Activated naive CD8-positive, alpha-beta T cell treated with anti-CD3 and anti-CD28 coated beads, Interleukin-2, amount 50 U/mL, for 24 hours (primary cell): ENCODE data around the gene CCDC54.

ENCODE experiments used
- ATAC-seq: fragments of 150-1000 bp; cut with Tn5 transposase; one replicate; pipeline ENCODE4 v1.10.0; 2021
- DNase-seq: peaks from one replicate; pipeline ENCODE4 v3.0.0; 2021
- H3K27ac Mint-ChIP-seq: one replicate; pipeline ENCODE4 v1.8.0; 2021; ENCODE audit warnings: mild to moderate bottlenecking, mixed read lengths
- H3K27me3 Mint-ChIP-seq: one replicate; pipeline ENCODE4 v1.8.0; 2021; ENCODE audit warnings: mixed read lengths
- H3K36me3 Mint-ChIP-seq: one replicate; pipeline ENCODE4 v1.8.0; 2021; ENCODE audit warnings: low read depth, mixed read lengths
- H3K4me1 Mint-ChIP-seq: one replicate; pipeline ENCODE4 v1.8.0; 2021; ENCODE audit warnings: mixed read lengths
- H3K4me3 Mint-ChIP-seq: one replicate; pipeline ENCODE4 v1.8.0; 2021; ENCODE audit warnings: mild to moderate bottlenecking, moderate library complexity, mixed read lengths
- H3K9me3 Mint-ChIP-seq: one replicate; pipeline ENCODE4 v1.8.0; 2021; ENCODE audit warnings: mixed read lengths

CCDC54 gene

GRCh38 chr3:107409365-107409764 lies 32.1 kb downstream of the CCDC54 start:
- Mint-ChIP-seq H3K4me3 (no peak overlapping the region), H3K4me1 (peaks cover 5% of the 10 kb centered on the region), H3K27me3 (peaks cover 2% of the 10 kb centered on the region), H3K27ac (no peak overlapping the region), H3K9me3 (peaks cover 8% of the 10 kb centered on the region), H3K36me3 (peaks cover 3% of the 10 kb centered on the region)
- ATAC-seq (no peak), DNase-seq (no peak)

GRCh38 chr3:107410606-107411005 lies 33.4 kb downstream of the CCDC54 start:
- Mint-ChIP-seq H3K27ac (no peak overlapping the region), H3K27me3 (no peaks in the 10 kb centered on the region), H3K9me3 (peaks cover 8% of the 10 kb centered on the region), H3K4me1 (peaks cover 8% of the 10 kb centered on the region), H3K36me3 (peaks cover 3% of the 10 kb centered on the region), H3K4me3 (no peak overlapping the region)
- DNase-seq: no peak
- no peak for ATAC-seq

- no peak overlapping the region for H3K4me3 Mint-ChIP-seq
- ATAC-seq: no peak
- H3K4me1 Mint-ChIP-seq: peaks cover 8% of the 10 kb centered on the region
- H3K9me3 Mint-ChIP-seq: peaks cover 8% of the 10 kb centered on the region
- H3K36me3 Mint-ChIP-seq: peaks cover 3% of the 10 kb centered on the region
- no peak overlapping the region for H3K27ac Mint-ChIP-seq
- H3K27me3 Mint-ChIP-seq: no peaks in the 10 kb centered on the region
- no peak for DNase-seq
These were observed 33.8 kb downstream of the CCDC54 start for GRCh38 chr3:107411056-107411455.

GRCh38 chr3:107411779-107412178 lies 34.5 kb downstream of the CCDC54 start:
- Mint-ChIP-seq H3K36me3 (peaks cover 3% of the 10 kb centered on the region), H3K9me3 (peaks cover 8% of the 10 kb centered on the region), H3K4me3 (no peak overlapping the region), H3K27me3 (no peaks in the 10 kb centered on the region), H3K4me1 (peaks cover 8% of the 10 kb centered on the region), H3K27ac (no peak overlapping the region)
- DNase-seq: no peak
- ATAC-seq: no peak

- Mint-ChIP-seq H3K9me3 (peaks cover 8% of the 10 kb centered on the region), H3K27me3 (no peaks in the 10 kb centered on the region), H3K27ac (no peak overlapping the region), H3K4me3 (no peak overlapping the region), H3K36me3 (peaks cover 3% of the 10 kb centered on the region), H3K4me1 (peaks cover 8% of the 10 kb centered on the region)
- DNase-seq: no peak
- ATAC-seq: no peak
These were observed 35.1 kb downstream of the CCDC54 start for GRCh38 chr3:107412376-107412775.

GRCh38 chr3:107413264-107413663 lies 36.0 kb downstream of the CCDC54 start:
- peaks cover 8% of the 10 kb centered on the region for H3K4me1 Mint-ChIP-seq
- no peak overlapping the region for H3K4me3 Mint-ChIP-seq
- no peaks in the 10 kb centered on the region for H3K27me3 Mint-ChIP-seq
- DNase-seq (no peak), ATAC-seq (no peak)
- no peak overlapping the region for H3K27ac Mint-ChIP-seq
- H3K36me3 Mint-ChIP-seq: peaks cover 3% of the 10 kb centered on the region
- H3K9me3 Mint-ChIP-seq: peaks cover 8% of the 10 kb centered on the region

- peaks cover 3% of the 10 kb centered on the region for H3K9me3 Mint-ChIP-seq
- no peaks in the 10 kb centered on the region for H3K27me3 Mint-ChIP-seq
- no peak overlapping the region for H3K4me3 Mint-ChIP-seq
- H3K27ac Mint-ChIP-seq: peak overlapping the region; percentile 44
- peaks cover 8% of the 10 kb centered on the region for H3K4me1 Mint-ChIP-seq
- ATAC-seq: peak; percentile 81
- no peak for DNase-seq
- H3K36me3 Mint-ChIP-seq: peaks cover 2% of the 10 kb centered on the region
These were observed 37.2 kb downstream of the CCDC54 start for GRCh38 chr3:107414325-107414964.

GRCh38 chr3:107416138-107416537 lies 38.9 kb downstream of the CCDC54 start:
- H3K27ac Mint-ChIP-seq: no peak overlapping the region
- H3K27me3 Mint-ChIP-seq: no peaks in the 10 kb centered on the region
- no peak for ATAC-seq

GRCh38 chr3:107416886-107417285 lies 39.6 kb downstream of the CCDC54 start:
- Mint-ChIP-seq H3K4me1 (peaks cover 10% of the 10 kb centered on the region), H3K36me3 (no peaks in the 10 kb centered on the region), H3K27ac (no peak overlapping the region), H3K4me3 (no peak overlapping the region), H3K27me3 (peaks cover 2% of the 10 kb centered on the region), H3K9me3 (no peaks in the 10 kb centered on the region)
- DNase-seq (no peak), ATAC-seq (no peak)

More at GRCh38 chr3:107416138-107416537, 38.9 kb downstream of the CCDC54 start:
- Mint-ChIP-seq H3K9me3 (no peaks in the 10 kb centered on the region), H3K36me3 (no peaks in the 10 kb centered on the region), H3K4me1 (peaks cover 10% of the 10 kb centered on the region), H3K4me3 (no peak overlapping the region)
- no peak for DNase-seq

- Mint-ChIP-seq H3K4me1 (peaks cover 2% of the 10 kb centered on the region), H3K36me3 (no peaks in the 10 kb centered on the region), H3K4me3 (peak overlapping the region; percentile 48), H3K9me3 (no peaks in the 10 kb centered on the region), H3K27ac (no peak overlapping the region), H3K27me3 (peaks cover 3% of the 10 kb centered on the region)
- DNase-seq: no peak
- peak; percentile 68 for ATAC-seq
These were observed 44.0 kb downstream of the CCDC54 start for GRCh38 chr3:107421170-107421792.

GRCh38 chr3:107421881-107422280 lies 44.6 kb downstream of the CCDC54 start:
- Mint-ChIP-seq H3K4me3 (no peak overlapping the region), H3K36me3 (no peaks in the 10 kb centered on the region), H3K27ac (no peak overlapping the region), H3K27me3 (peaks cover 3% of the 10 kb centered on the region), H3K4me1 (peaks cover 2% of the 10 kb centered on the region), H3K9me3 (no peaks in the 10 kb centered on the region)
- no peak for DNase-seq
- ATAC-seq: no peak

GRCh38 chr3:107425033-107425432 lies 47.8 kb downstream of the CCDC54 start:
- Mint-ChIP-seq H3K4me3 (no peak overlapping the region), H3K27me3 (peaks cover 3% of the 10 kb centered on the region), H3K27ac (no peak overlapping the region), H3K9me3 (no peaks in the 10 kb centered on the region), H3K4me1 (peaks cover 6% of the 10 kb centered on the region), H3K36me3 (no peaks in the 10 kb centered on the region)
- ATAC-seq (no peak), DNase-seq (no peak)

- DNase-seq: no peak
- H3K4me3 Mint-ChIP-seq: no peak overlapping the region
- peaks cover 13% of the 10 kb centered on the region for H3K4me1 Mint-ChIP-seq
- H3K27ac Mint-ChIP-seq: no peak overlapping the region
- ATAC-seq: no peak
- H3K9me3 Mint-ChIP-seq: no peaks in the 10 kb centered on the region
- H3K27me3 Mint-ChIP-seq: peaks cover 3% of the 10 kb centered on the region
- H3K36me3 Mint-ChIP-seq: no peaks in the 10 kb centered on the region
These were observed 49.0 kb downstream of the CCDC54 start for GRCh38 chr3:107426223-107426622.
